Epidermal melanocyte (primary cell): ENCODE data around the gene PAF1.
A peak's percentile ranks its signal among the peaks of the same experiment; 100 is the strongest.
"Not testable (repeated sequence)": the region's sequence is repeated elsewhere in the genome, so short reads cannot be mapped to it uniquely, and the experiment has no call there.

Source experiments
- DNase-seq: peaks from one replicate; pipeline ENCODE4 v3.0.0; 2011; ENCODE audit warnings: low spot score; ENCODE audit not compliant: insufficient read length

The PAF1 gene

GRCh38 chr19:39356647-39357046, 34.3 kb downstream of the PAF1 start:
- no peak for DNase-seq

GRCh38 chr19:39356073-39356472, 34.8 kb downstream of the PAF1 start:
- DNase-seq = no peak

GRCh38 chr19:39355253-39355652, 35.7 kb downstream of the PAF1 start:
- DNase-seq = no peak

GRCh38 chr19:39352381-39353255, 38.3 kb downstream of the PAF1 start:
- DNase-seq = no peak

GRCh38 chr19:39351537-39352064, 39.3 kb downstream of the PAF1 start:
- DNase-seq = peak; percentile 64

GRCh38 chr19:39350156-39350555, 40.8 kb downstream of the PAF1 start:
- no peak for DNase-seq

- DNase-seq = no peak
Observed at GRCh38 chr19:39349326-39349725, 41.6 kb downstream of the PAF1 start.

- no peak for DNase-seq
Observed at GRCh38 chr19:39347332-39348164, 43.4 kb downstream of the PAF1 start.

- no peak for DNase-seq
Observed at GRCh38 chr19:39345956-39346355, 45.0 kb downstream of the PAF1 start.

GRCh38 chr19:39342647-39343305, 48.1 kb downstream of the PAF1 start:
- no peak for DNase-seq

GRCh38 chr19:39341719-39342604, 48.9 kb downstream of the PAF1 start, which contains the start of gene SAMD4B:
Gene SAMD4B, plus strand, starts transcription at chr19:39342421. Its CDS starts 14,473 bp downstream, at chr19:39356894.
- peak; percentile 96 for DNase-seq

- peak; percentile 49 for DNase-seq
Observed at GRCh38 chr19:39341129-39341718, 49.7 kb downstream of the PAF1 start.

GRCh38 chr19:39340156-39340555, 50.8 kb downstream of the PAF1 start:
- not testable (repeated sequence) for DNase-seq

- no peak for DNase-seq
Observed at GRCh38 chr19:39339674-39340073, 51.2 kb downstream of the PAF1 start.

GRCh38 chr19:39336483-39336882, 54.4 kb downstream of the PAF1 start:
- no peak for DNase-seq
